Anterior cingulate cortex (tissue), 58 donors: Measurements from ENCODE around the gene ADCK1.
A peak's percentile ranks its signal among the peaks of the same experiment; 100 is the strongest.
"Not testable (repeated sequence)": the region's sequence is repeated elsewhere in the genome, so short reads cannot be mapped to it uniquely, and the experiment has no call there.

Source experiments
- DNase-seq, 58 donors: peaks; one replicate each; lab custom pipeline; 2025; lab: John Stamatoyannopoulos, UW

ADCK1 gene

DNA sequence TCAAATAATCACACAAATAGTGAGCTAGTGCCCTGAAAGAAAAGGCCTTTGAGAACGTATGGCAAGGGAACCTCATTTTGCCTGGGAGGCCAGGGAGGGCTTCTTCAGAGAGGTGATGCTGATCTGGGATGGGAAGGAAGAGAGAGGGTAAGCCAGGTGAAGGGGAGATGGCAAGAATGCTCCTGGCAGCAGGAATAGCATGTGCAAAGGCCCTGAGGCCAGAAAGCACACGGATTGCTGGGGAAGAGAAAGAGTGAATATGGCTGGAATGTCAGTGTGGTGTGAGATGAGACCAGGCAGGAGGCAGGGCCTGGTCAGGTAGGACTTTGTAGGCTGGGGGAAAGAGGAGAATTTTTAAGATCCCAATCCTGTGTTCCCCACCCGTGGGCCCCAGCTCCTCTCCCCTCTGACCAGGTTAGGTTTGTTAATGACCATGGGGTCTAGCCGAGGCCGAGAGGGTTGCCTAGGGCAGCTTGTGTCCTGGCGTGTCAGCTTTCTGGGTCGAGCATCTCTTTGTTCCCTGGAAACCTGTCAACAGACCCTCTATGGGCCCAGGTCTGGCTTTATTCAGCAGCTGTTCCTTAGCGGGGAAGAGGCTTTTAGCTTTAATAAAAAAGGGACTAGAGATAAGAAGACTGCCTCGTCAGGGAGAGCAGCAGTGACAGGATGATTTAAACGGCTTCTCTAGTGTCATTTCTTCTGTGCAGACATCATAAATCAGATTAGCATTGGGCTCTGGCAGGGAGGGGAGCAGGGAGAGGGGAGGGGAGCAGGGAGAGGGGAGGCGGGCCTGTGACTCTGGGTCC is 123.4 kb downstream of the ADCK1 start:
- no peak for DNase-seq

DNA sequence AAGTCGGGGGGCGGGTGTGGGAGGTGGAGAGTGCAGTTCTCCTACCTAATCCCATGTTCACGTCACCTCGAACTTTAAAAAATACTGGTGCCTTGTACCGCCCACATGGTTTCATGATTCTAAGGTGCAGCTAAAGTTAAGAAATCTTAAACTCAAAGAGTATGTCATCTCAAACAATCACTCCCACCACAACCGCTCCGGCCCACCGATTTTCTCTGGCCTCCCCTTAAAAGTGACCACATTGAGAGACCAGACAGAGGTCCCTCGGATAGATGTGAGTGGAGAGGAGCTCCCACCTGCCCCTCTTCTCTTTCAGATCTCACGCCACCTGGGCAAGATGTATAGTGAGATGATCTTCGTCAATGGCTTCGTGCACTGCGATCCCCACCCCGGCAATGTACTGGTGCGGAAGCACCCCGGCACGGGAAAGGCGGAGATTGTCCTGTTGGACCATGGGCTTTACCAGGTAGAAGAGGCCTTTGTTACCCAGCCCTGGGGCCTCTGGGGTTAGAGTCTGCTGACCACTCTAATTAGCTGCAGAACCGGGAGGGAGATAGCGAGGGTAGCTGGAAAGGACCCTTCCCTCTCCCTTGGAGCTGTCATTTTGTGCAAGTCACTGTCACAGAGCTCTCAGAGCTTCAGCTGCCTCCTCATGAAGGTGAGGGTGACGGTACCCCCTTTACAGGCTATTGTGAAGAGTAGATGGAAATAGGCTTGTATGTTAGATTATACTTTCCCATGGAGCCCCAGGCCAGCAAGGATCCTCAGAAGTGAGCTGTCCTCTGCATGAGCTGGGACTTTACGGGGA is 124.4 kb downstream of the ADCK1 start:
- no peak for DNase-seq

DNA sequence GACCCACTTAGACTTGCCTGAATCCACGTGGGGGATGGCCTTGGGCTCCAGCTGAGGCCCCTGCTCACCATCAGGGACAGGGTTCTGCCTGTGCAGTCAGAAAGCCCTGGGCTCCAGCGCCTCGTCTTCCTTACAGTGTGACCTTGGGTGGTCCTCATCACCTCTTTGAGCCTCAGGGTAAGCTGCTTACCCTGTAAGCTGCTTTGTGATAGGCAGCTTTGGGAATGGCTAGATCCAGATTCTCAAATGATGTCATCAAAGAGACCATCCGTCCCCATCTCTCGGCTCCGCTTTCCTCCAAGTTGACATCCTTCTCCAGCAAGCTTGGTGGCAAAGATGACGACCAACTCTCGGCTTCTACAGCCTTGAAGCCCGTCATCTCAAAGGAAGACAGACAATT is 127.0 kb downstream of the ADCK1 start:
- no peak for DNase-seq

DNA sequence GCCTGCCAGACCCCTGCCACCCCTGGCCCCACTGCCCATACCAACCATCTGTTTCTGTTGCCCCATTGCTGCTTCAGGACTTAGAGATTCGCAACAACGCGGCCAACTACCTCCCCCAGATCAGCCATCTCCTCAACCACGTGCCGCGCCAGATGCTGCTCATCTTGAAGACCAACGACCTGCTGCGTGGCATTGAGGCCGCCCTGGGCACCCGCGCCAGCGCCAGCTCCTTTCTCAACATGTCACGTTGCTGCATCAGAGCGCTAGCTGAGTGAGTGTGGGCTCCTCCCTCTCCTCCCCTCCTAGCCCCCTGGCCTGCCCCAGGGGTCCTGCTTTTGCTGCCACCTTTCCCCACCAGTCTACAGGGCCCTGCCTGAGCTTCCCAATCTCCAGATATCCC is 131.5 kb downstream of the ADCK1 start:
- DNase-seq: no peak

DNA sequence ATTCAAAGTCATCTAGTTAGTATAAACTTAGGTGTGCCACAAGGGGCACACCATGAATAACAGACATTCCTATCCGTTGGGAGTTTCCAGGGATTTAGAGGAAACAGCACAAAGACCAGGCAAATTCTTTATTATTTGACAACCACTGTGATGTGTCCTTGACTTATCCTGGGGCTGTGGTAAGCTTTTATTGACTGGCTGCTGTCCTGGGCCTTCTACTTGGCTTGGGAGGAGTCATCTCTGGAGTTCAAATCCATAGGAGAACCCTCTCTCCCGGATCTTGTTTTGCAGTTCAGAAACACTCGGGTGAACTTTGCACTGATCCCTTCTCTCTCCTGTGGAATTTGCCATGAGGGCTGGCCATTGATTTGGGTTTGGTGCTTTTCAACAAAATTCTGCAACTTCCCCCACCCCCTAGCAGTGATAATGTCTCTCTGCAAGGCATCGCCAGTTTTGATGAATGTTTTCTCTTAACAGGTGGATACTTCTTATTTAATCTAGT is 136.3 kb downstream of the ADCK1 start:
- DNase-seq: no peak

DNA sequence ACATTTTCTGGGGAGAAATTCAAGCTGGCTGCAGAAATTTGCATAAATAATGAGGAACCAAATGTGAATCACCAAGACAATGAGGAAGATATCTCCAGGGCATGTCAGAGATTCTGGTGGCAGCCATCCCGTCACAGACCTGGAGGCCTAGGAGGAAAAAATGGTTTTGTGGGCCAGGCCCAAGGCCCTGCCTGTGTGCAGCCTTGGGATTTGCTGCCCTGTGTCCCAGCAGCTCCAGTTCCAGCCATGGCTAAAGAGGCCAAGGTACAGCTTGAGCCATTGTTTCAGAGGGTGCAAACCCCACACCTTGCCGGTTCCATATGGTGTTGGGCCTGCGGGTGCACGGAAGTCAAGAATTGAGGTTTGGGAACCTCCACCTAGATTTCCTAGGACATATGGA is 147.5 kb downstream of the ADCK1 start:
- DNase-seq: no peak

DNA sequence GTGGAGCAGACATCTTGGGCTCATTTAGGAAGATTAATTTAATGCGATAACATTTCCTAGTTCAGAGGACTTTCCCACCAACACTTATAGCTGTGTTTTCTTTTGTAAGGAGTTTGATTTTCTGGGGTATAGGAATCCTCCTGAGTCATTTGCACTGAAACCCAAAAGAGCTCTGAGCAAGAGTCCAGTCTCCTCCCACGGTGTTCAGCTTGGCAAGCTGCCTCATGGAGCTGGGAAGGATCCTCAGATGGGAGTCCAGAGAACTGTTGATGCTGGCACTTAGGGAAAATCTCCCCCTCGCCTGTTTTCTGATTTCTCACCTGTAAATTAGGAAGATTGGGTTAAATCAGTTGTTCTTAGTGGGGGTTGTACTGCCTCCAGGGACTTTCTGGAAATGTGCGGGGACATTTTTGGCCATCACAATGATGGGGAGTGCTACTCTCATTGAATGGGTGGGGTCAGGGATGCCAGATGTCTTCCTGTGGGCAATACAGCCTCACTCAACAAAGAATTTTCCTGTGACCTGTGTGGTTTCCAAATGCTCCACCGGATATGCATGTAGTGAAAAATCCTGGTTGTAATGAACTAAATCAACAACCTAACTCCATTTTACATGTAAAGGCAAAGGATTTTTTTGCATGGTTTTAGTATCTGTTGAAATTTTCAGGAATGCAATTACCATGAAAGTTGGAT is 150.6 kb downstream of the ADCK1 start:
- peak in 19 of 58 donors; percentile 1 to 51 (median 10) for DNase-seq

- DNase-seq: no peak
Measured at GRCh38 chr14:77955816-77956484, 156.0 kb downstream of the ADCK1 start.

DNA sequence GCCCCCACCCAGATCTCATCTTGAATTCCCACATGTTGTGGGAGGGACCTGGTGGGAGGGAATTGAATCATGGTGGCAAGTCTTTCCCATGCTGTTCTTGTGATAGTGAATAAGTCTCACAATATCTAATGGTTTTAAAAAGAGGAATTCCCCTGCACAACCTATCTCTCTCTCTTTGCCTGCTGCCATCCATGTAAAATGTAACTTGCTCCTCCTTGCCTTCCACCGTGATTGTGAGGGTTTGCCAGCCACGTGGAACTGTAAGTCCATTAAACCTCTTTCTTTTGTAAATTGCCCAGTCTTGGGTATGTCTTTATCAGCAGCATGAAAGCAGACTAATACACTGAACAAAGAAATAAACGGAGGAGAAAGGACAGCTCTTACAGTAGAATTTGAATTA is 159.8 kb downstream of the ADCK1 start:
- DNase-seq: not testable (repeated sequence)

- DNase-seq: no peak
Measured at GRCh38 chr14:77961847-77962580, 162.1 kb downstream of the ADCK1 start.

- no peak for DNase-seq
Measured at GRCh38 chr14:77962731-77963520, 163.0 kb downstream of the ADCK1 start.

GRCh38 chr14:77964586-77964985 is 164.7 kb downstream of the ADCK1 start:
- DNase-seq: no peak

DNA sequence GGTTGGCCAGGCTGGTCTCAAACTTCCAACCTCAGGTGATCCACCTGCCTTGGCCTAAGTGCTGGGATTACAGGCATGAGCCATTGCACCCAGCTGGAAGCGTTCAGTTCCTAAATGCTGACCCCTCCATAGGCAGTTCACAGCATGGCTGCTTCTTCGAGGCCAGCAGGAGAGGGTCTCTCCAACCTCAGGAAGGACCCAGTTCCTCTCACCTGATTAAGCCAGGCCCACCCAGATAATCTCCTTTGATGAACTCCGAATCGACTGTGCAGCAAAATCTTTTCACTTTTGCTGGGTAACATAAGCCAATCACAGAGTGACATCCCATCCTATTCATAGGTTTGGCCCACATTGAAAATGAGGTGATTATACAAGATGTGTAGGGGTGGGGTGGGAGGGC is 165.1 kb downstream of the ADCK1 start:
- DNase-seq: no peak

- peak in 18 of 58 donors; percentile 4 to 43 (median 17) for DNase-seq
Measured at GRCh38 chr14:77965919-77966435, 166.1 kb downstream of the ADCK1 start.

DNA sequence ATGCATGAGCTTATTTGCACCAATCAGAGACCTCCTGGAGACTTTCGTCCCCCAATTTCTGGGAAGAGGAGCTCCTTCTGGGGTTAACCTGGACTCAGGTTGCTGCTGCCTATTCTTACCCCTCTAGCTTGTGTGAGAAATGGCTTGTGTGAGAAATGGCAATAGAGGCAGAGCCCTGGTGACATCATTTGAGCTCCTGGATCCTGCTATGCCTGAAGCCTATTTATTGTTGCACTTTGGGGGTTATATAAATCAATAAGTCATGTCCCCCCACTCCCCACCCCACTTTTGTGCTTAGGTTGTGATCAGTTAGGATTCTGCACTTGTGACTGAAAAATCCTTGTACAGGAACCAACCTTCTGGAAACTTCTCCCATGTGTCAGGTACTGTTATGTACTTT is 167.2 kb downstream of the ADCK1 start:
- DNase-seq: no peak

- no peak for DNase-seq
Measured at GRCh38 chr14:77970646-77971045, 170.7 kb downstream of the ADCK1 start.

DNA sequence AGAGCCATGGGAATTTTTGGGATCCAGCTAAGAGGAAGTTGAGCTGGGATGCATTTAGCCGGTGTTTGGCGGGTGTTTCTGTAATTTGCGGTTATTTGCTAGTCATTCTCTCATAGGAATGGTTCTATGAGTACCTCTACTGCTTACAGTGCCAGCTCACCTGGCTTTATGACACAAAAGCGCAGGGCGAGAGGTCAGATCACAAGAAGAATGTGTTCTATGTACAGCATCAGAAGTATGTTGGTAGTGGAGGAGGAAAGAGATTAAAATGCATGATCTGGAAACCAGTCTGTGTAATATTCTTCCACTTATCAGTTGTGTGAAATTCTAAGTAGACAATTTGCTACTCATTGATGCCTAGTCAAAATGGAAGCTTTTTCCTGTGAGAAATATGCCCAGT is 173.3 kb downstream of the ADCK1 start:
- no peak for DNase-seq

- DNase-seq: no peak
Measured at GRCh38 chr14:77976591-77976990, 176.7 kb downstream of the ADCK1 start.

- DNase-seq: peak in 18 of 58 donors; percentile 8 to 69 (median 25)
Measured at GRCh38 chr14:77979171-77979570, 179.3 kb downstream of the ADCK1 start.
